OCI-LY1 (cell line): ENCODE data around the gene PCBP3.

Experiments used
- H2AFZ ChIP-seq: fragments of 200-600 bp; sonication (generic), shearing (Covaris generic); 2 replicates; pipeline ENCODE4 v1.6.0; 2014; ENCODE audit warnings: antibody characterized with exemption, mild to moderate bottlenecking, low read length
- H3F3A ChIP-seq: fragments of 200-600 bp; sonication (generic), shearing (Covaris generic); 2 replicates; pipeline ENCODE4 v1.6.0; 2014; ENCODE audit warnings: mild to moderate bottlenecking, antibody characterized with exemption, low read length, moderate library complexity; ENCODE audit not compliant: insufficient read depth
- H3K27ac ChIP-seq: fragments of 200-600 bp; sonication (generic); 2 replicates; pipeline ENCODE4 v1.5.1; 2014; ENCODE audit warnings: low read length, mixed run types, mild to moderate bottlenecking, low read depth; ENCODE audit not compliant: poor library complexity, severe bottlenecking
- H3K27me3 ChIP-seq: fragments of 200-600 bp; sonication (generic); 2 replicates; pipeline ENCODE4 v1.6.0; 2014; ENCODE audit warnings: antibody characterized with exemption, mild to moderate bottlenecking, low read length, moderate library complexity; ENCODE audit not compliant: insufficient read depth
- H3K36me3 ChIP-seq: fragments of 200-600 bp; sonication (generic); 2 replicates; pipeline ENCODE4 v1.6.1; 2014; ENCODE audit warnings: mild to moderate bottlenecking, antibody characterized with exemption, low read length, moderate library complexity, mixed read lengths; ENCODE audit not compliant: insufficient read depth
- H3K4me1 ChIP-seq: fragments of 200-600 bp; sonication (generic); 2 replicates; pipeline ENCODE4 v1.5.1; 2014; ENCODE audit warnings: mild to moderate bottlenecking, low read length, moderate library complexity; ENCODE audit not compliant: insufficient read depth, severe bottlenecking
- H3K4me2 ChIP-seq: fragments of 200-600 bp; sonication (generic), shearing (Covaris generic); 2 replicates; pipeline ENCODE4 v1.6.1; 2014; ENCODE audit warnings: low read length
- H3K4me3 ChIP-seq: fragments of 200-600 bp; sonication (generic); 2 replicates; pipeline ENCODE4 v1.5.1; 2014; ENCODE audit warnings: low read length, low read depth, mild to moderate bottlenecking, mixed read lengths; ENCODE audit not compliant: poor library complexity, severe bottlenecking
- H3K79me2 ChIP-seq: fragments of 200-600 bp; shearing (Covaris generic); 2 replicates; pipeline ENCODE4 v1.6.1; 2016; ENCODE audit warnings: mixed run types, low read length, mixed read lengths; ENCODE audit not compliant: insufficient read depth
- H3K9ac ChIP-seq: fragments of 200-600 bp; sonication (generic), shearing (Covaris generic); 2 replicates; pipeline ENCODE4 v1.6.1; 2014; ENCODE audit warnings: mild to moderate bottlenecking, low read length, mixed read lengths
- H3K9me2 ChIP-seq: fragments of 200-600 bp; sonication (generic), shearing (Covaris generic); 2 replicates; pipeline ENCODE4 v1.6.1; 2014; ENCODE audit warnings: low read depth, mild to moderate bottlenecking, low read length, mixed read lengths
- H3K9me3 ChIP-seq: fragments of 200-600 bp; shearing (Covaris generic); 2 replicates; pipeline ENCODE4 v1.6.1; 2014; ENCODE audit warnings: low read length, mixed read lengths
- H4K20me1 ChIP-seq: fragments of 200-600 bp; sonication (generic), shearing (Covaris generic); 2 replicates; pipeline ENCODE4 v1.6.0; 2016; ENCODE audit warnings: mild to moderate bottlenecking, low read length; ENCODE audit not compliant: insufficient read depth
- EZH2 ChIP-seq: fragments of 200-600 bp; sonication (generic), shearing (Covaris generic); IDR thresholded peaks from 2 replicates; pipeline ENCODE4 v1.8.0; 2017; ENCODE audit warnings: borderline replicate concordance, mixed run types, mild to moderate bottlenecking, antibody characterized with exemption, low read length, moderate library complexity, mixed read lengths
- TF ChIP-seq, protein P1 (sequence below): fragments of 200-600 bp; sonication (generic), shearing (Covaris generic); IDR thresholded peaks from 2 replicates; pipeline ENCODE4 v1.5.1; 2017; ENCODE audit warnings: mild to moderate bottlenecking, antibody characterized with exemption, low read length, moderate library complexity, mixed read lengths

The PCBP3 gene

GRCh38 chr21:45912611-45913417 is 269.3 kb downstream of the PCBP3 start:
- Histone ChIP-seq H3K27me3 (no peaks in the 10 kb centered on the region), H3K79me2 (no peaks in the 10 kb centered on the region), H4K20me1 (no peaks in the 10 kb centered on the region), H3K27ac (no peak overlapping the region), H3F3A (no peaks in the 10 kb centered on the region), H3K9me3 (no peaks in the 10 kb centered on the region), H3K9me2 (no peaks in the 10 kb centered on the region), H3K9ac (no peak overlapping the region), H3K4me2 (no peak overlapping the region), H3K36me3 (no peaks in the 10 kb centered on the region), H3K4me3 (no peak overlapping the region), H3K4me1 (no peaks in the 10 kb centered on the region), H2AFZ (no peak overlapping the region)
- TF ChIP-seq EZH2 = no peak
- TF ChIP-seq, protein P1, sequence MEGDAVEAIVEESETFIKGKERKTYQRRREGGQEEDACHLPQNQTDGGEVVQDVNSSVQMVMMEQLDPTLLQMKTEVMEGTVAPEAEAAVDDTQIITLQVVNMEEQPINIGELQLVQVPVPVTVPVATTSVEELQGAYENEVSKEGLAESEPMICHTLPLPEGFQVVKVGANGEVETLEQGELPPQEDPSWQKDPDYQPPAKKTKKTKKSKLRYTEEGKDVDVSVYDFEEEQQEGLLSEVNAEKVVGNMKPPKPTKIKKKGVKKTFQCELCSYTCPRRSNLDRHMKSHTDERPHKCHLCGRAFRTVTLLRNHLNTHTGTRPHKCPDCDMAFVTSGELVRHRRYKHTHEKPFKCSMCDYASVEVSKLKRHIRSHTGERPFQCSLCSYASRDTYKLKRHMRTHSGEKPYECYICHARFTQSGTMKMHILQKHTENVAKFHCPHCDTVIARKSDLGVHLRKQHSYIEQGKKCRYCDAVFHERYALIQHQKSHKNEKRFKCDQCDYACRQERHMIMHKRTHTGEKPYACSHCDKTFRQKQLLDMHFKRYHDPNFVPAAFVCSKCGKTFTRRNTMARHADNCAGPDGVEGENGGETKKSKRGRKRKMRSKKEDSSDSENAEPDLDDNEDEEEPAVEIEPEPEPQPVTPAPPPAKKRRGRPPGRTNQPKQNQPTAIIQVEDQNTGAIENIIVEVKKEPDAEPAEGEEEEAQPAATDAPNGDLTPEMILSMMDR = no peak

DNA sequence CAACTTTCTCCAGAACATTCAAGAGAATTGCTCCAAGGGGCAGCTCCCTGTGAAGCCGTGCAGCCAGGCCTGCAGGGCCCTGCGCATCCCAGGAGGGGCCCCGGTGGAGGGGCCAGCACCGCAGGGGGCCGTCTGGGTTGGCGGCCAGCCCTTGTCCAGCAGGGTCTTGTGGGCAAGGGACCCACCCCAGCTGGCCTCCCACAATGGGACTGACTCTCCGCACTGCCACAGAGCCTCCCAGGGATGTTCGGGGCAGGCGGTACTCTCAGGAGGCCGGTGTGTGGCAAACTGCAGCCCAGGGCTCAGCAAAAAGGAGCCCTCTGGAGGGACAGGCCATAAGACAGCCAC is 269.9 kb downstream of the PCBP3 start:
- Histone ChIP-seq H3F3A (no peaks in the 10 kb centered on the region), H3K36me3 (no peaks in the 10 kb centered on the region), H3K4me1 (no peaks in the 10 kb centered on the region), H4K20me1 (no peaks in the 10 kb centered on the region), H3K79me2 (no peaks in the 10 kb centered on the region), H3K9me3 (no peaks in the 10 kb centered on the region), H3K27me3 (no peaks in the 10 kb centered on the region), H3K27ac (no peak overlapping the region), H2AFZ (no peak overlapping the region), H3K4me2 (no peak overlapping the region), H3K9ac (no peak overlapping the region), H3K9me2 (no peaks in the 10 kb centered on the region), H3K4me3 (no peak overlapping the region)
- TF ChIP-seq EZH2 = no peak
- TF ChIP-seq, protein P1 = no peak

GRCh38 chr21:45913886-45914285 is 270.4 kb downstream of the PCBP3 start:
- H3K4me1 ChIP-seq = no peaks in the 10 kb centered on the region
- no peaks in the 10 kb centered on the region for H3K9me3 ChIP-seq
- no peak overlapping the region for H2AFZ ChIP-seq
- no peaks in the 10 kb centered on the region for H3K9me2 ChIP-seq
- no peaks in the 10 kb centered on the region for H3K36me3 ChIP-seq
- no peaks in the 10 kb centered on the region for H3K79me2 ChIP-seq
- no peaks in the 10 kb centered on the region for H3F3A ChIP-seq
- no peak overlapping the region for H3K9ac ChIP-seq
- no peak for TF ChIP-seq EZH2
- TF ChIP-seq, protein P1 = no peak
- no peak overlapping the region for H3K4me3 ChIP-seq
- H4K20me1 ChIP-seq = no peaks in the 10 kb centered on the region
- no peaks in the 10 kb centered on the region for H3K27me3 ChIP-seq
- no peak overlapping the region for H3K27ac ChIP-seq
- no peak overlapping the region for H3K4me2 ChIP-seq
